GM21390 (cell line): ENCODE data around the gene PSMC4.

Source experiments
- ATAC-seq: cut with Tn5 transposase; IDR thresholded peaks from one replicate; pipeline ENCODE4 v1.9.1; 2021; ENCODE audit not compliant: unreplicated experiment

The PSMC4 gene

DNA sequence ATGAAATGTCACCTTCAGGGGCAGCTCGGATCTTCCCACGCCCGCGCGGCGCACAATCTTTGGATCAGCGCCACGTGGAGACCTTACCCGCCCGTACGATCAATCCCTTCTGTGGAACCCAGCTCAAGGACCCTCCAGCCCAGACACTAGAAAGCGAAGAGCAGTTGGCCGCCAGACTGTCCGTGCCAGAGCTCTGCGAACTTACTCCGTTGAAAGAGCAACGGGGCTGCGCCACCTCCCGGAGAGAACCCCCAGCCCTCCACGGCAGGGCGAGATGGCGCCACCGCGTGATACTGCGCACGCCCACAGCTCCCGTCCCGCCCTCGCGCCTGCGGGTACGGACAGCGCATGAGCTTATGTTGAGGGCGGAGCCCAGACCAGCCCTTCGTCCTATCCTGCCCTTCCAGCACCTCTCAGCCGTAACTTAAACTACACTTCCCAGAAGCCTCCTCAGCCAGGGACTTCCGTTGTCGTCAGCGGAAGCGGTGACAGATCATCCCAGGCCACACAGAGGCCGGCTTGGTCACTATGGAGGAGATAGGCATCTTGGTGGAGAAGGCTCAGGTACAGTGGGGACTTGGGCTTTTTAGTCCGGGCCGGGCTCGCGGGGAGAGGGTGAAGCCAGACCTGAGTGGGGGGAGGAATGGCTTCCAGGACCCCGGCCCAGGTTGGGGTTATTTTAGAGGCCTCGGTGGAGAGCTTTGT lies at the start of gene PSMC4:
PSMC4 (plus strand) TSS at position 491 of the 705 bp plus-strand sequence; CDS start at position 529, 38 bp downstream.
- ATAC-seq: peak; percentile 94

DNA sequence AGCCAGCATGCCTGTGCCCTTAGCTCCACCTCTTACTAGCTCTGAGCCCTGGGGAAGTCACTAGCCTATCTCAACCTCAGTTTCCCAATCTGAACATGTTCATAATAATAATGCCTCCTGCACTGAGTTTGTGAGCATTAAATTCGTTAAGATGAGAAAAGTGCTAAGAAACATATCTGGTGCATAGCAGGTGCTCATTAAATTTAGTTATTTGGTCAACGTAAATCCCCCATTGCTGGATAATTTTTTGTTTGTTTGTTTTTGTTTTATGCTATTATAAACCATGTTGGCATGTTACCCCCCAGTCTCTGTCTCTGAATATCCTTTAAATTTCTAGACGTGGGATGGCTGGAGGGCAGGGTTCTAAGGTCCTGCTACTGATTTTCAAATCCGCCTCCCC lies 47.1 kb upstream of the PSMC4 start:
- no peak for ATAC-seq

DNA sequence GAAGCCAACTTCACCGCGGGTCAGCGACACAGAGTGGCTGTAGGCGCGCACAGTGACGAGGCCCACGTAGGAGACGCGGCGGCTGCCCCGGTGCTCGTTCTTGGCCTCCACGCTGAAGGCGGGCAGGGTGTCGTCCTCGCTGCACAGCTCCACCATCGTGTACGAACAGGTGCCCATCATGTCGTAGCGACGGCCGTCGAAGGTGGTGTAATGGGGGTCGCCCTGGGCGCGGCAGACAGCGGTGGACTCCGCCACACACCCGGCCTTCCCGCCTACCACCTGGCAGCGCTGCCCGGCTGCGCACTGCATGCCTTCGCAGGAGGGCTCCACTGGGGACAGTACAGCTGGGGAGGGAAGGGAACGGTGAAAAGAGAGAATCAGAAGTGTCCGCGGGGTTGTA lies 46.6 kb upstream of the PSMC4 start:
- ATAC-seq: no peak

GRCh38 chr19:39924952-39925351 lies 46.0 kb upstream of the PSMC4 start:
- ATAC-seq: no peak

DNA sequence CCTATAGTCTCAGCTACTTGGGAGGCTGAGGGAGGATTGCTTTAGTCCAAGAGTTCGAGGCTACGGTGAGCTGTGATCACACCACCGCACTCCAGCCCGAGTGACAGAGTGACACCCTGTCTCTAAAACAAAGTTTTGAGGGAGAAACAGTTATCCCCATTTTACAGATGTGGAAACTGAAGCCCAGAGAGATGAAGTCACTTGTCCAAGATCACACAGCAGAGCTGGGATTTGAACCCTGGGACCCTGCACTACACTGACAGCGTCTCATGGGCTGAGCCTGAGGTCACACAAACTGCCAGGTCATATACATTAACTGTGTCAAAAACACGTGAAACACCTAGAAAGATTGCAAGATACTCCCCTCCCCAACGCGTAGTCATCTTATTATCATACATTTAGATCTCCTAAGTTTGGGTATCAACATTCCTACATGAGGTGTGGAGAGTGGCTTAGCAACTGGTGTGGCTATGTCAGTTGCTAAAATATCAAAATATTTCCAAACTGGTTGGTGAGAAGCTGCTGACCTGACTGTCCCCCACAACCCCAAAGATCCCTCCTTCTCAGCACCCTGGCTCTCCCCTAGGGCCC lies 44.7 kb upstream of the PSMC4 start:
- ATAC-seq: no peak

- no peak for ATAC-seq
Observed at GRCh38 chr19:39927076-39927475, 43.9 kb upstream of the PSMC4 start.

- ATAC-seq: no peak
Observed at GRCh38 chr19:39927524-39928356, 43.2 kb upstream of the PSMC4 start.

GRCh38 chr19:39928357-39928725 lies 42.6 kb upstream of the PSMC4 start:
- ATAC-seq: no peak

- ATAC-seq: no peak
Observed at GRCh38 chr19:39929750-39930149, 41.2 kb upstream of the PSMC4 start.

- no peak for ATAC-seq
Observed at GRCh38 chr19:39934584-39935363, 36.2 kb upstream of the PSMC4 start, which contains the start of gene FCGBP. TSS of gene FCGBP (minus strand) at chr19:39934634.

DNA sequence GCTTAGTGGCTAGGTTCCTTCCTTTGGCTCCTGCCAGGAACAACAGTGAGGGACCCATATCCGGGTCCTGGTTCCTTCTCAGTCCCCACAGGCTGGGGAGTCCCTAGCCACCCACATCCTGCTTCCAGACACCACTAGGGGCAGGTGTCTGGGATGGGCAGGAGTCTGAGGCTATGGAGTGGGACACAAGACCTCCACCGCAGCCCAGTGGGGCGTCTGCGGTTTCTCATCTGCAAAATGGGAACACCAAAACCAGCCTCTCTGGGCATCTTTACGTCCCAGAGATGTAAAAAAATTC lies 35.7 kb upstream of the PSMC4 start:
- ATAC-seq: no peak

- no peak for ATAC-seq
Observed at GRCh38 chr19:39936020-39936419, 34.9 kb upstream of the PSMC4 start.

DNA sequence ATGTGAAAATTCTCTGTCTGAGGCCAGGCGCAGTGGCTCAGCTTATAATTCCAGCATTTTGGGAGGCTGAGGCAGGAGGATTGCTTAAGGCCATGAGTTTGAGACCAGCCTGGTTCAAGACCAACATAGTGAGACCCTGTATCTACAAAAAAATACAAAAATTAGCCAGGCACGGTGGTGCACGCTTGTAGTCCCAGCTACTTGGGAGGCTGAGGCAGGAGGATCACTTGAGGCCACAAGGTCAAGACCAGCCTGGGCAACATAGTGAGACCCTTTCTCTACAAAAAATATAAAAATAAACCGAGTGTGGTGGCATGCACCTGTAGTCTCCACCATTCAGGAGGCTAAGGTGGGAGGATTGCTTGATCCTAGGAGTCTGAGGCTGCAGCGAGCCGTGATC lies 34.3 kb upstream of the PSMC4 start:
- ATAC-seq: no peak

- no peak for ATAC-seq
Observed at GRCh38 chr19:39937094-39937720, 33.8 kb upstream of the PSMC4 start.

GRCh38 chr19:39937787-39938186 lies 33.2 kb upstream of the PSMC4 start:
- ATAC-seq: no peak

- no peak for ATAC-seq
Observed at GRCh38 chr19:39939556-39939955, 31.4 kb upstream of the PSMC4 start.

DNA sequence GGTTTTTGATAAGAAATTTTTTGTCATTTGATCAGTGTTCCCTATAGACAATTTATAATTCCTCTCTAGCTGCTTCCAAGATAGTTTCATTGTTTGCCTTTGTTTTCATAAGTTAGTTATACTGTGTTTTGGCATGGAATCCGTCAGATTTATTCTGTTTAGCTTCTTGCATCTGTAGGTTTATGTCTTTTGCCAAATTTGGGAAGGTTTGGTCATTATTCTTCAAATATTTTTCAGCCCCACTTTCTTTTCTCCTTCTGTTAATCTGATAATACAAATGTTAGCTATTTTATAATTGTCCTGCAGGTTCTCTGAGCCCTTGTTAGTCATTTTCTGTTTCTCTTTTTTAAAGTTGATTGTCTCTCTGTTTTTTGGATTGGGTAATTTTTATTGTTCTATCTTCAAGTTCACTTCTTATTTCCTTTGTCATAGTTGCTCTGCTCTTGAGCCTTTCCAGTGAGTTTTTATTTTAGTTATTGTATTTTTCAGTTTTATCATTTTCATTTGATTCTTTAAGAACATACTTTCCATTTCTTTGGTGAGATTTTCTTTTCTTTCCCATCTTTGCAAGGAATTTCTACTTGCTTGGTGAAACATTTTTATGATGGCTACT lies 30.6 kb upstream of the PSMC4 start:
- ATAC-seq: no peak

DNA sequence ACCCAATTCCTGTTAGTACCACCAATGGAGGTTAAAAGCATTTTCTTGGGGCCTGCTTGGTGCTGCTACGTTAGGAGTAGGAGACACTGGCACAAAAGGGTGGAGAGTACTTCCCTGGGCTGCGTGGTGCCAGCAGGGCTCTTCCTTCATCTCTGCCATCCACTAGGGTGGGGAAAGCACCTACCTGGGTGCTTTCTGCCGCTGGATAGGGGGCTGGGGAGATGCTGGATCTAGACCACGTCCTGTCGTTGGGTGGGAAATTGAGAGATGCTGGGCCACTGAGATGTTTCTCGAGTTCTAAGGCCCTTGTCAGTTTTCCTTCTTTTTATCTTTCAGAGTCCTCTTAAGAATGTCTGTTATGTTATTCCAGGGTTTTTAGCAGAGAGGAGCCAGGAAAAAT lies 29.8 kb upstream of the PSMC4 start:
- no peak for ATAC-seq

DNA sequence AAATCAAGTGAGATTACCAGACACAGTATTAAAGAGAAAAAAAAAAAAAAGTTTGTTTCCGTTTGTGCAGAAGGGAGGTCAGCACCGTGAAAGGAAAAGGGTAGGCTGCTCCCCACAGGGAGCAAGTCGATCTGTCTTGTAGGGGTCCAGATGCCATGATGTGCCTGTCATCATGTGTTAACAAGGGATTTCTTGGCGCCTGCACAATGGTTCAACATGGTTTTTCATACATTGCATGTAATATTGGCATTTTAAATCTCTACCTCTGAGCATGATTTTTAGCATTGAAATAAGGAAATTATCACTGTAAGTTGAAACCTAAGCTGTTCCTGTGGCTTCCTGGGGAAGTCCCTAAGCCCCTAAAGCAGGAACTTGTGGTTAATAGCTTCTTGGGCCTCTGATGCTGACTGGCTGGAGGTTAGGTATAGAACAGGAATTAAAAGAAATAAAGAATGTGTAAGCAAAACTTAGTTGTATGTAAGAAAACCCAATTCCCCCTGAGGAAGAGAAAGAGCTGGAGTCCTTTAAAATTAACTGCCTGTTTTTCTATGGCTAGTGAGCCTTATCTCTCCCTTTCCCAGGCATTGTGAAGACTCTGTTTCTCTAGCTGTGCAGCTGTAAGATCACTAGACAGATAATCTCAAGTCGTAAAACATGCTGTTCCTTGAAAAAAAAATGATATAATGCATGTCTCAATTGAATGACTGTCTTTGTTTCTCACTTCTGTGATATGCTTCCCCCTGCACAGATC lies 29.2 kb upstream of the PSMC4 start:
- peak; percentile 68 for ATAC-seq

GRCh38 chr19:39942366-39942730 lies 28.6 kb upstream of the PSMC4 start:
- ATAC-seq: no peak
